Measurements from ENCODE around the gene HRH3.

DNA sequence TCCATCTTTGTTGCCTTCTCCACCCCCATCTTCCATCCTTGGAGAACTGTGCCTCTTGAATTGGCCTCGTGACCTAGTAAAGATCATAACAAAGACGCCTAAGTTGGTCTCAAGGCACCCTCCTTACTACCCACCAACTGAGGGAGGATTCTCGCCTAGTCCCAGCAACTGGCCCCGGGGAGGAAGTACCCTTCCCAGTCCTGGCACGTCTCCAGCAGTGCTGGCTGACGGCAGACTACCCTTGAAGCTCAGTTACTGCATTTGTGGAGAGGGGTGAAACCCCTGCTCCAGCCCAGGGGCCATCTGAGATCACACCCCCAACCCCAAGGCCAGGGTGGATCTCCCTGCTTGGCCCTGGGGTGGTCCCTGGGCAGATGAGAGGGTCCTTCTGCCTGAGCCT, 16.1 kb upstream of the HRH3 start:
- TF ChIP-seq, protein P1, sequence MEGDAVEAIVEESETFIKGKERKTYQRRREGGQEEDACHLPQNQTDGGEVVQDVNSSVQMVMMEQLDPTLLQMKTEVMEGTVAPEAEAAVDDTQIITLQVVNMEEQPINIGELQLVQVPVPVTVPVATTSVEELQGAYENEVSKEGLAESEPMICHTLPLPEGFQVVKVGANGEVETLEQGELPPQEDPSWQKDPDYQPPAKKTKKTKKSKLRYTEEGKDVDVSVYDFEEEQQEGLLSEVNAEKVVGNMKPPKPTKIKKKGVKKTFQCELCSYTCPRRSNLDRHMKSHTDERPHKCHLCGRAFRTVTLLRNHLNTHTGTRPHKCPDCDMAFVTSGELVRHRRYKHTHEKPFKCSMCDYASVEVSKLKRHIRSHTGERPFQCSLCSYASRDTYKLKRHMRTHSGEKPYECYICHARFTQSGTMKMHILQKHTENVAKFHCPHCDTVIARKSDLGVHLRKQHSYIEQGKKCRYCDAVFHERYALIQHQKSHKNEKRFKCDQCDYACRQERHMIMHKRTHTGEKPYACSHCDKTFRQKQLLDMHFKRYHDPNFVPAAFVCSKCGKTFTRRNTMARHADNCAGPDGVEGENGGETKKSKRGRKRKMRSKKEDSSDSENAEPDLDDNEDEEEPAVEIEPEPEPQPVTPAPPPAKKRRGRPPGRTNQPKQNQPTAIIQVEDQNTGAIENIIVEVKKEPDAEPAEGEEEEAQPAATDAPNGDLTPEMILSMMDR (IDR thresholded peaks at IDR 0.05; ENCODE audit: low read depth, low read length), result no peak
- no peak for TF ChIP-seq POLR2A (IDR thresholded peaks at IDR 0.05; ENCODE audit: extremely low read depth, insufficient read length)
- TF ChIP-seq, protein P2, sequence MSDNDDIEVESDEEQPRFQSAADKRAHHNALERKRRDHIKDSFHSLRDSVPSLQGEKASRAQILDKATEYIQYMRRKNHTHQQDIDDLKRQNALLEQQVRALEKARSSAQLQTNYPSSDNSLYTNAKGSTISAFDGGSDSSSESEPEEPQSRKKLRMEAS (IDR thresholded peaks at IDR 0.05; ENCODE audit: low read depth, low read length), result no peak
